SU-DHL-6 (cell line): Measurements from ENCODE around the gene CSK.
A peak's percentile ranks its signal among the peaks of the same experiment; 100 is the strongest.

Experiments
- H2AFZ ChIP-seq: fragments of 200-600 bp; sonication (generic); 2 replicates; pipeline ENCODE4 v1.6.1; 2014; ENCODE audit warnings: low read depth, mild to moderate bottlenecking, moderate library complexity, mixed read lengths, antibody characterized with exemption, low read length; ENCODE audit not compliant: severe bottlenecking
- H3F3A ChIP-seq: fragments of 200-600 bp; shearing (Covaris generic); 2 replicates; pipeline ENCODE4 v1.6.0; 2016; ENCODE audit warnings: antibody characterized with exemption, mild to moderate bottlenecking; ENCODE audit not compliant: insufficient read depth
- H3K27ac ChIP-seq: fragments of 200-600 bp; sonication (generic); 2 replicates; pipeline ENCODE4 v1.5.1; 2016; ENCODE audit warnings: low read depth, mild to moderate bottlenecking, low read length, moderate library complexity, mixed read lengths
- H3K27me3 ChIP-seq: fragments of 200-600 bp; sonication (generic), shearing (Covaris generic); 2 replicates; pipeline ENCODE4 v1.6.0; 2014; ENCODE audit warnings: mild to moderate bottlenecking, low read length
- H3K36me3 ChIP-seq: fragments of 200-600 bp; sonication (generic); 2 replicates; pipeline ENCODE4 v1.6.1; 2014; ENCODE audit warnings: mild to moderate bottlenecking, low read length, mixed read lengths
- H3K4me2 ChIP-seq: fragments of 300-600, 200-600 bp; shearing (Covaris generic), sonication (generic); 2 replicates; pipeline ENCODE4 v1.6.0; 2014; ENCODE audit warnings: low read length, low read depth, mild to moderate bottlenecking; ENCODE audit not compliant: poor library complexity, severe bottlenecking
- H3K4me3 ChIP-seq: fragments of 200-600 bp; sonication (generic); 2 replicates; pipeline ENCODE4 v1.5.1; 2014; ENCODE audit warnings: antibody characterized with exemption, low read length, mild to moderate bottlenecking, mixed read lengths; ENCODE audit not compliant: insufficient read depth, poor library complexity, severe bottlenecking
- H3K79me2 ChIP-seq: fragments of 200-600 bp; sonication (generic); 2 replicates; pipeline ENCODE4 v1.6.1; 2014; ENCODE audit warnings: mild to moderate bottlenecking, low read length, moderate library complexity; ENCODE audit not compliant: insufficient read depth
- H3K9ac ChIP-seq: fragments of 200-600 bp; sonication (generic); 2 replicates; pipeline ENCODE4 v1.7.0; 2014; ENCODE audit warnings: mild to moderate bottlenecking, low read length
- H3K9me2 ChIP-seq: fragments of 200-600 bp; sonication (generic); replicated peaks from 2 replicates; pipeline ENCODE4 v1.6.1; 2014; ENCODE audit warnings: low read length; ENCODE audit not compliant: insufficient read depth
- H3K9me3 ChIP-seq: fragments of 200-600 bp; sonication (generic); 2 replicates; pipeline ENCODE4 v1.6.1; 2014; ENCODE audit warnings: low read length, mixed read lengths; ENCODE audit not compliant: insufficient read depth
- H4K20me1 ChIP-seq: fragments of 200-600 bp; sonication (generic); 2 replicates; pipeline ENCODE4 v1.6.1; 2014; ENCODE audit warnings: low read depth, mild to moderate bottlenecking, antibody characterized with exemption, low read length, moderate library complexity, mixed read lengths
- EZH2phosphoT487 ChIP-seq: fragments of 200-600 bp; sonication (generic), shearing (Covaris generic); conservative IDR thresholded peaks from 2 replicates; pipeline ENCODE4 v1.6.1; 2018; ENCODE audit warnings: mild to moderate bottlenecking, antibody characterized with exemption, low read length, moderate library complexity, mixed read lengths
- TF ChIP-seq, protein P1 (sequence below): fragments of 200-600 bp; sonication (generic); IDR thresholded peaks from one replicate; pipeline ENCODE4 v1.5.1; 2017; ENCODE audit warnings: antibody characterized with exemption, mild to moderate bottlenecking, low read length, moderate library complexity; ENCODE audit not compliant: insufficient read depth, poor library complexity, severe bottlenecking

The CSK gene

DNA sequence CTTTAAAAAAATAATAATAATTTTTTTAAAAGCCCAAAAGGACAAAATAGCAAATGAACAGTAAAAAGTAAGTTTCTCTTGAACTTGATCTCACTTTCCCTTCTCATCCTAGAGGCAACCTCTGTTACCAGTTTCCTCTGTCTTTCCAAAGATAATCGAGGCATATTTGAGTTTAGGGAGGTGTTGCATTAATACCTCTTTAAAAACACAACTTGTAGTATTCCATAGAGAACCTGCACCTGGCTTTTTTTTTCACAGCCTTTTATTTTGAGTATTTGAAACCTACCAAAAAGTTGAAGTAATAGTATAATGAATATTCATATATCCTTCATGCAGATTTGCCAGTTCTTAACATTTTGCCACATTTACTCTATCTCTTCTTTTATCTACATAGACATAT, 9.1 kb downstream of the CSK start:
- Histone ChIP-seq H3K36me3 (no peaks in the 10 kb centered on the region), H3K4me2 (peak overlapping the region; percentile 73), H3K27me3 (no peaks in the 10 kb centered on the region), H4K20me1 (no peaks in the 10 kb centered on the region), H3K9me3 (no peaks in the 10 kb centered on the region), H3K27ac (peak overlapping the region; percentile 96), H3K9ac (peak overlapping the region; percentile 77), H2AFZ (no peak overlapping the region), H3K4me3 (peak overlapping the region; percentile 51), H3K79me2 (peaks cover 85% of the 10 kb centered on the region), H3F3A (peaks cover 55% of the 10 kb centered on the region), H3K9me2 (no peaks in the 10 kb centered on the region)
- TF ChIP-seq EZH2phosphoT487: no peak
- TF ChIP-seq, protein P1, sequence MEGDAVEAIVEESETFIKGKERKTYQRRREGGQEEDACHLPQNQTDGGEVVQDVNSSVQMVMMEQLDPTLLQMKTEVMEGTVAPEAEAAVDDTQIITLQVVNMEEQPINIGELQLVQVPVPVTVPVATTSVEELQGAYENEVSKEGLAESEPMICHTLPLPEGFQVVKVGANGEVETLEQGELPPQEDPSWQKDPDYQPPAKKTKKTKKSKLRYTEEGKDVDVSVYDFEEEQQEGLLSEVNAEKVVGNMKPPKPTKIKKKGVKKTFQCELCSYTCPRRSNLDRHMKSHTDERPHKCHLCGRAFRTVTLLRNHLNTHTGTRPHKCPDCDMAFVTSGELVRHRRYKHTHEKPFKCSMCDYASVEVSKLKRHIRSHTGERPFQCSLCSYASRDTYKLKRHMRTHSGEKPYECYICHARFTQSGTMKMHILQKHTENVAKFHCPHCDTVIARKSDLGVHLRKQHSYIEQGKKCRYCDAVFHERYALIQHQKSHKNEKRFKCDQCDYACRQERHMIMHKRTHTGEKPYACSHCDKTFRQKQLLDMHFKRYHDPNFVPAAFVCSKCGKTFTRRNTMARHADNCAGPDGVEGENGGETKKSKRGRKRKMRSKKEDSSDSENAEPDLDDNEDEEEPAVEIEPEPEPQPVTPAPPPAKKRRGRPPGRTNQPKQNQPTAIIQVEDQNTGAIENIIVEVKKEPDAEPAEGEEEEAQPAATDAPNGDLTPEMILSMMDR: no peak

DNA sequence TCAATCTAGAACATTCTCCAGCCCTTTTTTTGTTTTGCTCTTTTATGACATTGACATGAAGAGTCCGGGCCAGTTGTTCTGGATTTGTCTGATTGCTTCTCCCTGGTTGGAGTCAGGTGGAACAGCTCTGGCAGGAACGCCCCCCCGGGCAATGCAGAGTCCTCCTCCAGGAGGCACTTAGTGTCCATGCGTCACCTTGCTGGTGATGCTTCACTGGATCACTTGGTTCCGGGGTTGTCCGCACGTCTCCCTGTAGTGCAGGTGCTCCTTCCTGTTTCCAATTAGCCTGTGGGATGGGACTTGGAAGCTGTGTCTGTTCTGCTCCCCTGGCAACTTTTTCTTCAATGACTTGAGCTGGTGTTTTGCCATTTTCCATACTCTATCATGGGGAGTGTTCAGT, 9.8 kb downstream of the CSK start:
- Histone ChIP-seq H3K27me3 (no peaks in the 10 kb centered on the region), H3K4me2 (peak overlapping the region; percentile 73), H3F3A (peaks cover 48% of the 10 kb centered on the region), H3K9ac (peak overlapping the region; percentile 77), H4K20me1 (no peaks in the 10 kb centered on the region), H3K9me2 (no peaks in the 10 kb centered on the region), H3K36me3 (no peaks in the 10 kb centered on the region), H3K4me3 (no peak overlapping the region), H2AFZ (no peak overlapping the region), H3K79me2 (peaks cover 85% of the 10 kb centered on the region), H3K27ac (peak overlapping the region; percentile 96), H3K9me3 (no peaks in the 10 kb centered on the region)
- TF ChIP-seq, protein P1: no peak
- TF ChIP-seq EZH2phosphoT487: no peak

DNA sequence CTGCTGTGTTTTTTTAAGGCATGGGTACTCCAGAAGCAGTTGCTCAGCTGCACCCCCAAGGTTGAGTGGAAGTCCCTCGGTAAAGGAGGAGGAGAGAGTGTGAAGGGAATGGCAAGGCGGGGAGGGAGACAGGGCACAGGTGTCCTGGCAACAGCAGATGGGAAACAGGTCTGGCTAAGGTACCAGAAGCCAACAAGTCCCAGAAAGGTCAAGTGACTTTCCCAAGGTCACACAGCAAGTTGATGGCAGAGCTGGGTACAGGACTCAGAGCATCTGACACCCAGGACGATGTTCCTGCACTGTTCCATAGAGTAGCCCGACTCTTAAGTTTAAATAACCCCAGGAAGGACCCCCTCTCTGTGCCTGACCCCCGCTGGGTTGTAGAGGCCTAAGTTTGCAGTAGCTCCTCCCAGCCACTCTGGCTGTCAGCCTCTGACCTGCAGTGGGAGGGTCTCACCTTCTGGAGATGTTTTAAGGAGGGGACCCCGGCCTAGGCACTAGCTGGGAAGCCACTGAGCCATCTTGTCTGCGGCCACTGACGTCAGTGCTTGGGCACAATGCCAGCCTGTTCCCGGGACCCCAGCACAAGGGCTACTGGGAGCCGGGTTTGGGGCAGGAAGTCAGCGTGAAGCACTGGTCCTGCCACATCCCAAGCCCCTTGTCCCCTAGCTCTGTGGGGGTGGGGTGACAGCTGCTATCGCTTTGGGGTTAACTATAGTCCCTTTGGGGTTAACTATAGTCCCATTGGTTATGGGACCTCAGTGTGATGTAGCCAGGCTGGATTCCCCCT, 10.5 kb downstream of the CSK start:
- no peak overlapping the region for H3K4me3 ChIP-seq
- TF ChIP-seq, protein P1: no peak
- no peak for TF ChIP-seq EZH2phosphoT487
- H3K79me2 ChIP-seq: peaks cover 87% of the 10 kb centered on the region
- H3K9me2 ChIP-seq: no peaks in the 10 kb centered on the region
- H3F3A ChIP-seq: peaks cover 42% of the 10 kb centered on the region
- peak overlapping the region; percentile 73 for H3K4me2 ChIP-seq
- H3K27me3 ChIP-seq: no peaks in the 10 kb centered on the region
- no peak overlapping the region for H2AFZ ChIP-seq
- peak overlapping the region; percentile 77 for H3K9ac ChIP-seq
- H3K9me3 ChIP-seq: no peaks in the 10 kb centered on the region
- H4K20me1 ChIP-seq: no peaks in the 10 kb centered on the region
- H3K27ac ChIP-seq: peak overlapping the region; percentile 96
- no peaks in the 10 kb centered on the region for H3K36me3 ChIP-seq
